Endothelial cell of umbilical vein (primary cell): Measurements from ENCODE around the gene CARMIL1. TPM values are rescaled to one million over a fixed set of nuclear protein-coding genes. Genes with fewer than 3 reads are reported as not detected.

Experiments
- BruUV-seq: library from RNA; stranded (reverse); fragments of 400-500 nt; replicated peaks from 2 replicates; lab custom pipeline; 2021; lab: Mats Ljungman, UMichigan
- CTCF ChIA-PET: fragments of 300-600, 350-600 bp; sonication (Branson Sonifier 250); formaldehyde crosslinking; loops from one replicate; lab custom pipeline; 2021; ENCODE audit warnings: antibody characterized with exemption, inconsistent platforms; lab: Charles Lee
- POLR2A ChIA-PET: fragments of 300-600, 350-600 bp; sonication (Branson Sonifier 250); formaldehyde crosslinking; loops from one replicate; lab custom pipeline; 2021; ENCODE audit warnings: antibody characterized with exemption, inconsistent platforms; lab: Charles Lee
- DNase-seq: peaks from one replicate; pipeline ENCODE4 v3.0.0-alpha.2; 2011; ENCODE audit warnings: low read depth, low spot score
- FAIRE-seq: peaks from 2 replicates; lab custom pipeline; 2011; peaks lifted over from hg19 to GRCh38; lab: Jason Lieb, UNC
- H2AFZ ChIP-seq: 2 replicates; pipeline ENCODE4 v1.6.0; 2012; ENCODE audit warnings: low read depth, low read length, control low read depth, inconsistent platforms
- H3K27ac ChIP-seq: 2 replicates; pipeline ENCODE4 v1.5.1; 2011; ENCODE audit warnings: low read depth, mild to moderate bottlenecking, control low read depth, low read length, moderate library complexity; ENCODE audit not compliant: insufficient read depth
- H3K27me3 ChIP-seq, 2 experiments: 2 replicates each; pipeline versions ENCODE4 v1.6.0 to v1.6.1; 2011; ENCODE audit warnings: low read length in 2 of 2, mixed read lengths in 1 of 2; ENCODE audit not compliant: control insufficient read depth in 2 of 2, insufficient read depth in 2 of 2
- H3K36me3 ChIP-seq, 2 experiments: 2 replicates in 1 of 2; 3 replicates in 1 of 2; pipeline ENCODE4 v1.5.1; 2011; ENCODE audit warnings: low read length in 2 of 2, mild to moderate bottlenecking in 1 of 2, moderate library complexity in 1 of 2; ENCODE audit not compliant: control insufficient read depth in 2 of 2, insufficient read depth in 2 of 2; ENCODE audit errors: extremely low read depth in 1 of 2
- H3K4me1 ChIP-seq: 3 replicates; pipeline ENCODE4 v1.5.1; 2011; ENCODE audit warnings: mild to moderate bottlenecking, low read length; ENCODE audit not compliant: control insufficient read depth, insufficient read depth; ENCODE audit errors: extremely low read depth
- H3K4me2 ChIP-seq: 2 replicates; pipeline ENCODE4 v1.6.1; 2011; ENCODE audit warnings: low read length, control low read depth, mixed read lengths; ENCODE audit not compliant: insufficient read depth
- H3K4me3 ChIP-seq, 3 experiments: fragments of 200-600 bp in 1 of 3; sonication (generic), shearing (Covaris generic) in 1 of 3; replicated peaks in 1 of 3; 2 replicates each; pipeline ENCODE4 v1.5.1; 2011 to 2016; ENCODE audit warnings: control low read depth in 3 of 3, low read length in 3 of 3, mild to moderate bottlenecking in 2 of 3, inconsistent platforms in 1 of 3, low read depth in 1 of 3, moderate library complexity in 1 of 3; ENCODE audit not compliant: insufficient read depth in 1 of 3
- H3K79me2 ChIP-seq: 2 replicates; pipeline ENCODE4 v1.6.0; 2012; ENCODE audit warnings: low read length, inconsistent platforms; ENCODE audit not compliant: control insufficient read depth, insufficient read depth
- H3K9ac ChIP-seq: replicated peaks from 2 replicates; pipeline ENCODE3; 2011; ENCODE audit warnings: low read length, control low read depth; ENCODE audit not compliant: insufficient read depth; ENCODE audit errors: extremely low read depth
- H3K9me1 ChIP-seq: replicated peaks from 3 replicates; pipeline ENCODE4 v1.6.0; 2011; ENCODE audit warnings: mild to moderate bottlenecking, low read length; ENCODE audit not compliant: control insufficient read depth, insufficient read depth; ENCODE audit errors: extremely low read depth
- H3K9me3 ChIP-seq: replicated peaks from 2 replicates; pipeline ENCODE4 v1.5.1; 2012; ENCODE audit warnings: low read length, inconsistent platforms; ENCODE audit not compliant: control insufficient read depth, insufficient read depth
- H4K20me1 ChIP-seq: replicated peaks from 2 replicates; pipeline ENCODE3; 2011; ENCODE audit warnings: mild to moderate bottlenecking, low read length; ENCODE audit not compliant: control insufficient read depth, insufficient read depth; ENCODE audit errors: extremely low read depth
- EZH2 ChIP-seq: IDR thresholded peaks from 2 replicates; pipeline ENCODE4 v1.6.1; 2012; ENCODE audit warnings: borderline replicate concordance, low read depth, mild to moderate bottlenecking, moderate library complexity, low read length, inconsistent platforms; ENCODE audit not compliant: severe bottlenecking
- FOS ChIP-seq: IDR thresholded peaks from 2 replicates; pipeline ENCODE4 v1.6.1; 2011; ENCODE audit warnings: mild to moderate bottlenecking, low read length, moderate library complexity, borderline replicate concordance; ENCODE audit not compliant: insufficient read depth
- GATA2 ChIP-seq: IDR thresholded peaks from 2 replicates; pipeline ENCODE4 v1.7.0; 2011; ENCODE audit warnings: low read depth, mild to moderate bottlenecking, moderate library complexity, mixed read lengths, low read length; ENCODE audit not compliant: insufficient read length, insufficient read depth
- JUN ChIP-seq: IDR thresholded peaks from 2 replicates; pipeline ENCODE4 v1.6.1; 2011; ENCODE audit warnings: borderline replicate concordance, low read depth; ENCODE audit not compliant: insufficient read length, insufficient read depth
- MYC ChIP-seq: IDR thresholded peaks from one replicate; pipeline ENCODE4 v1.6.1; 2011; ENCODE audit warnings: mild to moderate bottlenecking, low read depth, low read length
- POLR2A ChIP-seq: IDR thresholded peaks from 2 replicates; pipeline ENCODE4 v1.6.1; 2012; ENCODE audit warnings: low read depth, mild to moderate bottlenecking, control low read depth, low read length
- POLR2AphosphoS5 ChIP-seq: IDR thresholded peaks from 2 replicates; pipeline ENCODE4 v1.6.1; 2012; ENCODE audit warnings: low read depth, mild to moderate bottlenecking, control low read depth, low read length, moderate library complexity; ENCODE audit not compliant: insufficient read depth
- dilution Hi-C: fragments of 300-500 bp; cut with MboI; formaldehyde crosslinking; loops from one replicate; pipeline ENCODE4 v1.15.0; 2019; ENCODE audit warnings: low sequenced_read_pairs; ENCODE audit not compliant: extremely low pct_ligation_motif_present
- intact Hi-C: fragments of 100-400 bp; cut with micrococcal nuclease; formaldehyde crosslinking; loops from one replicate; pipeline ENCODE4 v1.10.0; 2022
- polyA plus RNA-seq, 4 experiments: library from polyadenylated mRNA; depleted of rRNA in 3 of 4; stranded (reverse) in 3 of 4; unstranded in 1 of 4; fragments of >200 nt; gene quantifications; 2 replicates each; pipeline versions ENCODE4 v1.2.1 to v1.2.3, GENCODE V29; 2011 to 2012; ENCODE audit warnings: missing spikeins in 1 of 4
- total RNA-seq: library from RNA; stranded (reverse); gene quantifications from 2 replicates; pipeline ENCODE4 v1.2.3, GENCODE V29; 2021
- TF ChIP-seq, protein P1 (sequence below), 2 donors: IDR thresholded peaks; 1 replicate in 1 of 2; 2 replicates in 1 of 2; pipeline ENCODE4 v1.5.1; 2011; ENCODE audit warnings: low read length in 2 of 2, mild to moderate bottlenecking in 2 of 2, moderate library complexity in 2 of 2, control low read depth in 1 of 2, inconsistent platforms in 1 of 2, low read depth in 1 of 2; ENCODE audit not compliant: insufficient read depth in 1 of 2; ENCODE audit errors: extremely low read depth in 1 of 2
- TF ChIP-seq, protein P2 (sequence below): IDR thresholded peaks from 2 replicates; pipeline ENCODE4 v1.6.1; 2011; ENCODE audit not compliant: insufficient read depth, insufficient read length

CARMIL1 gene
- total and polyA plus RNA-seq, 2 donors (not counting 3 experiments of a cell fraction or from before 2014, with no cell fraction given), result 1.3 to 8.7 TPM

DNA sequence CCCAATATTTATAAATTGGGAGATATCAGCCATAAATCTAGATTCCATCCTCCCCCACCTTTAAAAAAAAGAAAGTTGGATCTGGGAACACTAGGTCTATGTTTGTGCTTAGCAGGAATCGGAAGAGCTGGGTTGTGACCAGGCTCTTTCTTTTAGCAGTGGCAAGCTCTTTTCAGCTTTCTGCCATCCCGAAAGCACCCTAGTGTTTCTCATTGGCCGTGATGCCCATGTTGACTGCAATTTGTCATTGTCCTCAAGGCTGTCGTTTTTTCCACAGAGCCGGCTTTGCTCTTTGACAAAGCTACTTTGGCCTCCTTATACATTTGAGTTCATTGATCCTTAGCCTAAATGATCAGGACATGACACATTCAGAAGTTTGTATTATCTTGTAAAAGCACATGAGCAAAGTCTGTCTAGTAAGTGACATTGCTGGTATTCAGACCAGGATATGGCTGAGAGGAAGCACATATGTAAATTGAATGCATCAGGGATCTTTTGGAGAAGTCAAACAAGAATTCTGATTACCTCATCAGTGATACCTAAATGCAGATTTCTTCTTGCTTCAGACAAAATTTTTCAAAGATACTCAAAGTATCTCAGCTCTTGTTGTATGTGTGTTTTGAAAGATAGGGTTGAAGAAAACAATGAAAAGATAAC, 50.1 kb downstream of the CARMIL1 start:
- no peak overlapping the region for H3K27ac ChIP-seq
- H3K9ac ChIP-seq, result no peak overlapping the region
- no peak for FAIRE-seq
- no peak for TF ChIP-seq JUN
- TF ChIP-seq, protein P1, sequence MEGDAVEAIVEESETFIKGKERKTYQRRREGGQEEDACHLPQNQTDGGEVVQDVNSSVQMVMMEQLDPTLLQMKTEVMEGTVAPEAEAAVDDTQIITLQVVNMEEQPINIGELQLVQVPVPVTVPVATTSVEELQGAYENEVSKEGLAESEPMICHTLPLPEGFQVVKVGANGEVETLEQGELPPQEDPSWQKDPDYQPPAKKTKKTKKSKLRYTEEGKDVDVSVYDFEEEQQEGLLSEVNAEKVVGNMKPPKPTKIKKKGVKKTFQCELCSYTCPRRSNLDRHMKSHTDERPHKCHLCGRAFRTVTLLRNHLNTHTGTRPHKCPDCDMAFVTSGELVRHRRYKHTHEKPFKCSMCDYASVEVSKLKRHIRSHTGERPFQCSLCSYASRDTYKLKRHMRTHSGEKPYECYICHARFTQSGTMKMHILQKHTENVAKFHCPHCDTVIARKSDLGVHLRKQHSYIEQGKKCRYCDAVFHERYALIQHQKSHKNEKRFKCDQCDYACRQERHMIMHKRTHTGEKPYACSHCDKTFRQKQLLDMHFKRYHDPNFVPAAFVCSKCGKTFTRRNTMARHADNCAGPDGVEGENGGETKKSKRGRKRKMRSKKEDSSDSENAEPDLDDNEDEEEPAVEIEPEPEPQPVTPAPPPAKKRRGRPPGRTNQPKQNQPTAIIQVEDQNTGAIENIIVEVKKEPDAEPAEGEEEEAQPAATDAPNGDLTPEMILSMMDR (IDR thresholded peaks at IDR 0.05; ENCODE audit: extremely low read depth in 1 of 2, insufficient read depth in 1 of 2, low read depth in 1 of 2, low read length in 2 of 2), result no peak
- no peak for TF ChIP-seq POLR2A
- TF ChIP-seq FOS, result no peak
- TF ChIP-seq, protein P2, sequence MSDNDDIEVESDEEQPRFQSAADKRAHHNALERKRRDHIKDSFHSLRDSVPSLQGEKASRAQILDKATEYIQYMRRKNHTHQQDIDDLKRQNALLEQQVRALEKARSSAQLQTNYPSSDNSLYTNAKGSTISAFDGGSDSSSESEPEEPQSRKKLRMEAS, result no peak
- no peak for TF ChIP-seq EZH2
- no peak for TF ChIP-seq POLR2AphosphoS5
- TF ChIP-seq GATA2, result no peak
- TF ChIP-seq MYC, result no peak
- no peak overlapping the region for H2AFZ ChIP-seq
- H3K4me2 ChIP-seq, result no peak overlapping the region
- H3K4me3 ChIP-seq, result no peak overlapping the region
- no peaks in the 10 kb centered on the region for H3K9me3 ChIP-seq
- dilution Hi-C loops (no loop called here), intact Hi-C loops (no loop called here)
- H3K36me3 ChIP-seq, result no peaks in the 10 kb centered on the region
- no peaks in the 10 kb centered on the region for H3K9me1 ChIP-seq
- CTCF ChIA-PET, result no interaction called here
- peaks cover 2 to 3% of the 10 kb centered on the region in 2 experiments for H3K27me3 ChIP-seq
- BruUV-seq, result no TSS peak
- no peaks in the 10 kb centered on the region for H4K20me1 ChIP-seq
- POLR2A ChIA-PET, result no interaction called here
- no peaks in the 10 kb centered on the region for H3K79me2 ChIP-seq
- no peak for DNase-seq
- H3K4me1 ChIP-seq, result no peaks in the 10 kb centered on the region
